IMR-90 (cell line): Measurements from ENCODE around the gene TMEM63C. TPM values are rescaled to one million over a fixed set of nuclear protein-coding genes. Genes with fewer than 3 reads are reported as not detected.

Experiments
- ATAC-seq: fragments of 200-7000 bp; cut with Tn5 transposase; 2 replicates; pipeline ENCODE4 v1.9.1; 2020; ENCODE audit warnings: low read depth, mild to moderate bottlenecking, moderate library complexity
- BruUV-seq: library from RNA; stranded (reverse); fragments of 400-500 nt; replicated peaks from 2 replicates; lab custom pipeline; 2021; lab: Mats Ljungman, UMichigan
- CTCF ChIA-PET: fragments of 300-600 bp; formaldehyde crosslinking; extraction: SDS; loops from one replicate; lab custom pipeline; 2021; ENCODE audit warnings: antibody characterized with exemption; lab: Yijun Ruan, JAX
- POLR2A ChIA-PET: fragments of 300-600 bp; sonication (Branson Sonifier 250); formaldehyde crosslinking; loops from one replicate; lab custom pipeline; 2022; ENCODE audit warnings: antibody characterized with exemption; ENCODE audit not compliant: unreplicated experiment; lab: Charles Lee
- DNase-seq: peaks from one replicate; pipeline ENCODE4 v3.0.0; 2013
- H2AFZ ChIP-seq: replicated peaks from 2 replicates; pipeline ENCODE3; 2013; ENCODE audit warnings: low read length, mild to moderate bottlenecking; ENCODE audit not compliant: poor library complexity
- H2AK5ac ChIP-seq: 2 replicates; pipeline ENCODE4 v1.6.1; 2013; ENCODE audit warnings: low read depth, low read length, inconsistent platforms
- H2AK9ac ChIP-seq: replicated peaks from 2 replicates; pipeline ENCODE3; 2013; ENCODE audit warnings: mild to moderate bottlenecking, low read depth, low read length, moderate library complexity; ENCODE audit not compliant: poor library complexity
- H2BK120ac ChIP-seq: 2 replicates; pipeline ENCODE4 v1.6.1; 2013; ENCODE audit warnings: low read depth, low read length, inconsistent platforms
- H2BK15ac ChIP-seq: 3 replicates; pipeline ENCODE4 v1.6.1; 2013; ENCODE audit warnings: low read depth, low read length, inconsistent platforms
- H2BK20ac ChIP-seq: 2 replicates; pipeline ENCODE4 v1.6.1; 2013; ENCODE audit warnings: low read depth, mild to moderate bottlenecking, inconsistent platforms, low read length, moderate library complexity
- H2BK5ac ChIP-seq: 2 replicates; pipeline ENCODE4 v1.6.1; 2013; ENCODE audit warnings: mild to moderate bottlenecking, low read depth, low read length, inconsistent platforms; ENCODE audit not compliant: poor library complexity, severe bottlenecking
- H3K14ac ChIP-seq: replicated peaks from 2 replicates; pipeline ENCODE4 v1.6.1; 2013; ENCODE audit warnings: low read depth, low read length, inconsistent platforms
- H3K18ac ChIP-seq: 2 replicates; pipeline ENCODE4 v1.6.1; 2013; ENCODE audit warnings: low read depth, low read length, control low read depth
- H3K23ac ChIP-seq: 2 replicates; pipeline ENCODE4 v1.6.1; 2013; ENCODE audit warnings: low read depth, low read length, inconsistent platforms
- H3K27ac ChIP-seq: 2 replicates; pipeline ENCODE4 v1.5.1; 2013; ENCODE audit warnings: mild to moderate bottlenecking, control low read depth, low read length; ENCODE audit not compliant: insufficient read depth
- H3K27me3 ChIP-seq: 2 replicates; pipeline ENCODE4 v1.6.1; 2013; ENCODE audit warnings: low read length; ENCODE audit not compliant: control insufficient read depth, insufficient read depth
- H3K36me3 ChIP-seq: 2 replicates; pipeline ENCODE4 v1.6.1; 2013; ENCODE audit warnings: low read length, mixed read lengths; ENCODE audit not compliant: control insufficient read depth, insufficient read depth
- H3K4ac ChIP-seq: 2 replicates; pipeline ENCODE4 v1.6.1; 2013; ENCODE audit warnings: low read depth, low read length, inconsistent platforms
- H3K4me1 ChIP-seq: 2 replicates; pipeline ENCODE4 v1.6.1; 2013; ENCODE audit warnings: low read length, mixed read lengths; ENCODE audit not compliant: control insufficient read depth, insufficient read depth
- H3K4me2 ChIP-seq: 2 replicates; pipeline ENCODE4 v1.6.1; 2013; ENCODE audit warnings: low read depth, mild to moderate bottlenecking, control low read depth, low read length, moderate library complexity
- H3K4me3 ChIP-seq: 2 replicates; pipeline ENCODE4 v1.5.1; 2013; ENCODE audit warnings: low read depth, mild to moderate bottlenecking, control low read depth, low read length, moderate library complexity; ENCODE audit not compliant: insufficient read depth
- H3K56ac ChIP-seq: 2 replicates; pipeline ENCODE4 v1.6.1; 2013; ENCODE audit warnings: low read length, inconsistent platforms; ENCODE audit not compliant: insufficient read depth; ENCODE audit errors: extremely low read depth
- H3K79me1 ChIP-seq, 2 experiments: 2 replicates each; pipeline ENCODE4 v1.6.1; 2013; ENCODE audit warnings: low read length in 2 of 2, inconsistent platforms in 1 of 2, low read depth in 1 of 2
- H3K9ac ChIP-seq: 2 replicates; pipeline ENCODE4 v1.6.1; 2013; ENCODE audit warnings: low read depth, low read length, control low read depth
- H3K9me1 ChIP-seq: 2 replicates; pipeline ENCODE4 v1.6.1; 2013; ENCODE audit warnings: low read length, inconsistent platforms; ENCODE audit not compliant: insufficient read depth
- H3K9me3 ChIP-seq: 2 replicates; pipeline ENCODE4 v1.6.1; 2013; ENCODE audit warnings: low read length; ENCODE audit not compliant: control insufficient read depth, insufficient read depth
- H4K20me1 ChIP-seq: 2 replicates; pipeline ENCODE4 v1.6.1; 2013; ENCODE audit warnings: low read length, inconsistent platforms; ENCODE audit not compliant: insufficient read depth
- H4K5ac ChIP-seq: 2 replicates; pipeline ENCODE4 v1.6.1; 2013; ENCODE audit warnings: mild to moderate bottlenecking, low read depth, low read length, control low read depth
- H4K8ac ChIP-seq, 2 experiments: 2 replicates each; pipeline ENCODE4 v1.6.1; 2013; ENCODE audit warnings: low read depth in 2 of 2, low read length in 2 of 2, control low read depth in 1 of 2, inconsistent platforms in 1 of 2
- H4K91ac ChIP-seq: 2 replicates; pipeline ENCODE4 v1.6.1; 2013; ENCODE audit warnings: low read depth, low read length, inconsistent platforms; ENCODE audit not compliant: insufficient read depth
- BHLHE40 ChIP-seq: fragments of 150-350 bp; IDR thresholded peaks from 2 replicates; pipeline ENCODE4 v1.6.1; 2016; ENCODE audit warnings: mild to moderate bottlenecking, low read depth, low read length
- CEBPB ChIP-seq: IDR thresholded peaks from 2 replicates; pipeline ENCODE4 v1.6.1; 2012; ENCODE audit warnings: low read depth, low read length, improper control_type of control experiment
- CHD1 ChIP-seq: IDR thresholded peaks from 2 replicates; pipeline ENCODE4 v1.6.1; 2012; ENCODE audit warnings: low read depth, low read length, improper control_type of control experiment
- CTCF ChIP-seq: conservative IDR thresholded peaks from 2 replicates; pipeline ENCODE4 v1.5.1; 2012; ENCODE audit warnings: mild to moderate bottlenecking, low read depth, low read length, improper control_type of control experiment
- ELK1 ChIP-seq: fragments of 150-350 bp; IDR thresholded peaks from 2 replicates; pipeline ENCODE4 v1.6.1; 2016; ENCODE audit warnings: low read depth, mild to moderate bottlenecking, low read length, moderate library complexity, borderline replicate concordance
- FOS ChIP-seq: fragments of 150-350 bp; IDR thresholded peaks from 2 replicates; pipeline ENCODE4 v1.6.1; 2016; ENCODE audit warnings: low read depth, low read length
- MAFK ChIP-seq: IDR thresholded peaks from 2 replicates; pipeline ENCODE4 v1.6.1; 2012; ENCODE audit warnings: low read depth, low read length, improper control_type of control experiment
- MAZ ChIP-seq: IDR thresholded peaks from 2 replicates; pipeline ENCODE4 v1.6.1; 2012; ENCODE audit warnings: low read depth, mild to moderate bottlenecking, low read length, improper control_type of control experiment, moderate library complexity, borderline replicate concordance
- MXI1 ChIP-seq: IDR thresholded peaks from 2 replicates; pipeline ENCODE4 v1.6.1; 2012; ENCODE audit warnings: low read depth, mild to moderate bottlenecking, low read length, moderate library complexity, borderline replicate concordance
- NFE2L2 ChIP-seq: fragments of 150-350 bp; IDR thresholded peaks from 2 replicates; pipeline ENCODE4 v1.6.1; 2016; ENCODE audit warnings: low read depth, mild to moderate bottlenecking, low read length
- POLR2A ChIP-seq: IDR thresholded peaks from 2 replicates; pipeline ENCODE4 v1.6.1; 2012; ENCODE audit warnings: mild to moderate bottlenecking, low read depth, low read length
- RAD21 ChIP-seq: IDR thresholded peaks from 2 replicates; pipeline ENCODE4 v1.6.1; 2012; ENCODE audit warnings: low read length, improper control_type of control experiment
- RCOR1 ChIP-seq: IDR thresholded peaks from 2 replicates; pipeline ENCODE4 v1.6.1; 2012; ENCODE audit warnings: mild to moderate bottlenecking, low read length, improper control_type of control experiment; ENCODE audit not compliant: insufficient replicate concordance
- RFX5 ChIP-seq: IDR thresholded peaks from 2 replicates; pipeline ENCODE4 v1.8.0; 2012; ENCODE audit warnings: low read depth, mild to moderate bottlenecking, low read length, moderate library complexity
- SMC3 ChIP-seq: fragments of 150-350 bp; IDR thresholded peaks from 2 replicates; pipeline ENCODE4 v1.6.1; 2016; ENCODE audit warnings: low read depth, mild to moderate bottlenecking, antibody characterized with exemption, low read length, moderate library complexity
- USF2 ChIP-seq: fragments of 150-350 bp; IDR thresholded peaks from 2 replicates; pipeline ENCODE4 v1.6.1; 2017; ENCODE audit warnings: mild to moderate bottlenecking, antibody characterized with exemption, low read length, low read depth
- WGBS, 2 experiments: methylation state at CpG; one replicate each; pipeline versions ENCODE4 v1.1.5 to v1.1.7; 2013; ENCODE audit warnings: missing lambda C conversion rate in 2 of 2; ENCODE audit not compliant: insufficient read length in 1 of 2; ENCODE audit errors: extremely low coverage in 2 of 2; 5-methylcytosine and 5-hydroxymethylcytosine counted together
- dilution Hi-C: fragments of 300-500 bp; cut with HindIII; formaldehyde crosslinking; loops from one replicate; pipeline ENCODE4 v1.14.3; 2018; ENCODE audit warnings: low sequenced_read_pairs; ENCODE audit not compliant: unreplicated experiment
- in situ Hi-C: fragments of 300-500 bp; cut with MboI; formaldehyde crosslinking; loops from 3 replicates; pipeline ENCODE4 v1.14.3; 2019; ENCODE audit warnings: low sequenced_read_pairs, inconsistent platforms, mixed read lengths
- intact Hi-C: fragments of 100-400 bp; cut with micrococcal nuclease; formaldehyde crosslinking; loops from 2 replicates; pipeline ENCODE4 v1.10.0; 2022
- polyA plus RNA-seq, 3 experiments: library from polyadenylated mRNA; depleted of rRNA; stranded (reverse); fragments of >200 nt; gene quantifications; 2 replicates each; pipeline ENCODE4 v1.2.3, GENCODE V29; 2012; ENCODE audit warnings: low replicate concordance in 1 of 3
- total RNA-seq: library from RNA; depleted of rRNA; stranded (reverse); fragments of >200 nt; gene quantifications from 2 replicates; pipeline ENCODE4 v1.2.3, GENCODE V29; 2012

Gene TMEM63C
- total and polyA plus RNA-seq, 2 of the 4 experiments (the other 2 are of a cell fraction), result under 0.01 TPM; not detected in 1

GRCh38 chr14:77236814-77237213 lies 55.2 kb downstream of the TMEM63C start:
- no peak overlapping the region for H4K8ac ChIP-seq
- H2AK5ac ChIP-seq, result no peak overlapping the region
- no peak overlapping the region for H3K4me3 ChIP-seq
- dilution Hi-C loops, result no loop called here
- CTCF ChIA-PET, result interaction anchor here (0.6 kb wide), 1 partner anchor 9 kb away, joined by 4 read pairs; no protein-coding TSS in a partner anchor
- WGBS, 2 experiments, result 51% methylated on average over 4 of the region's 7 CpGs; no CpG with 5 or more reads in 1 of the 2 experiments
- no peak overlapping the region for H3K23ac ChIP-seq
- ATAC-seq (no peak), DNase-seq (no peak)
- in situ Hi-C loops, result no loop called here
- no peak overlapping the region for H3K4me2 ChIP-seq
- no peaks in the 10 kb centered on the region for H4K20me1 ChIP-seq
- no peaks in the 10 kb centered on the region for H3K9me1 ChIP-seq
- H3K36me3 ChIP-seq, result no peaks in the 10 kb centered on the region
- no peak overlapping the region for H3K27ac ChIP-seq
- no peaks in the 10 kb centered on the region for H3K4me1 ChIP-seq
- H3K18ac ChIP-seq, result no peak overlapping the region
- H4K5ac ChIP-seq, result no peak overlapping the region
- H2BK20ac ChIP-seq, result no peak overlapping the region
- H2BK120ac ChIP-seq, result no peak overlapping the region
- POLR2A ChIA-PET, result no interaction called here
- no peak overlapping the region for H3K4ac ChIP-seq
- H3K14ac ChIP-seq, result no peak overlapping the region
- no peak overlapping the region for H3K56ac ChIP-seq
- H3K27me3 ChIP-seq, result no peaks in the 10 kb centered on the region; the same call in 1 of the 2 replicates
- TF ChIP-seq CHD1, result no peak
- no peak for TF ChIP-seq POLR2A
- no peak for TF ChIP-seq RCOR1
- TF ChIP-seq ELK1, result no peak
- no peak for TF ChIP-seq USF2
- TF ChIP-seq CTCF, result no peak
- no peak for TF ChIP-seq SMC3
- TF ChIP-seq MAZ, result no peak
- no peak for TF ChIP-seq RFX5
- TF ChIP-seq BHLHE40, result no peak
- no peak for TF ChIP-seq RAD21
- no peak for TF ChIP-seq MXI1
- no peak for TF ChIP-seq CEBPB
- TF ChIP-seq NFE2L2, result no peak
- no peak for TF ChIP-seq MAFK
- TF ChIP-seq FOS, result no peak
- H3K79me1 ChIP-seq, result no peaks in the 10 kb centered on the region
- H2BK15ac ChIP-seq, result no peak overlapping the region
- H2AFZ ChIP-seq, result no peak overlapping the region
- no peak overlapping the region for H3K9ac ChIP-seq
- H2AK9ac ChIP-seq, result no peak overlapping the region
- intact Hi-C loops, result no loop called here
- H4K91ac ChIP-seq, result no peak overlapping the region
- no peak overlapping the region for H2BK5ac ChIP-seq
- no TSS peak for BruUV-seq
- H3K9me3 ChIP-seq, result no peaks in the 10 kb centered on the region
